Measurements from ENCODE around the gene SMARCA4.

The SMARCA4 gene

DNA sequence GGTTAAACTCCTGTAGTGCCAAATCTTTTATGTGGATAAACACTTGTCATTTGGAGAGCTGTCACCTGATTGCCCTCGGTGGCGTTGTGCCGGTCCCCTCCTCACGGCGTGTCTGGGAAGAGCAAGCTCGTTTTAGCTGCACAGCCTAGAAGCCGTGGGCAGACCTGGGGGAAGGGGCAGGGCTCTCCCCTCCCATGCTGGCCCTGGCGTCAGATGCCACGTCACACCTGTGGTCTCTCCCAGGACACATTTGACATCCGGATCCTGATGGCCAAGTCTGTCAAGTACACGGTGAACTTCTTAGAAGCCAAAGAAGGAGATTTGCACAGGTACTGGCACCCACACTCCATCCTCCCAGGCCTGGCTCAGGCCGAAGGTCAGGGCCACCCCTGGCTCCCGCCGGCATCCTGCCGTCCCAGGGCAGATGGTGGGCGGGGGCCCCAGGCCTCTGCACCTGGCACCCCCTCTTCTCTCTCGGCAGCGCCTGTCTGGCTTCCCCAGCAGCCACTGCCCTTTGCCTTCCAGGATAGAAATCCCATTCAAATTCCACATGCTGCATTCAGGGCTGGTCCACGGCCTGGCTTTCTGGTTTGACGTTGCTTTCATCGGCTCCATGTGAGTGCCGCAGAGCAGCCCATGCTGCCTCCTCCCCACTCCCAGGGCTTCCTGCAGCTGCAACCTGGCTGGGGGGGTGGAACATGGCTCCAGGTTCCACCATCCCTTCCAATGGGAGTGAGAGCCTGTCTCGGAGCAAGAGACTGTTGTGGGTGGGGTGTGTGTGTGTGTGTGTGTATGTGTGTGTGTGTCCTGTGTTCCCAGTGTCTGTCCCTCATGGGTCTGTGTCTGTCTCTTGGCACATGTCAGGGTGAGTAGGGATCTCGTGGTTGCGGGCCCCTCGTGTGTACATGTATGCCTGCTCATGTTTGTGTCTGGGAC, 41.2 kb upstream of the SMARCA4 start:
- H2AK5ac ChIP-seq (ENCODE audit: low read depth, low read length): no peak overlapping the region
- H3K14ac ChIP-seq (ENCODE audit: low read length): no peak overlapping the region

DNA sequence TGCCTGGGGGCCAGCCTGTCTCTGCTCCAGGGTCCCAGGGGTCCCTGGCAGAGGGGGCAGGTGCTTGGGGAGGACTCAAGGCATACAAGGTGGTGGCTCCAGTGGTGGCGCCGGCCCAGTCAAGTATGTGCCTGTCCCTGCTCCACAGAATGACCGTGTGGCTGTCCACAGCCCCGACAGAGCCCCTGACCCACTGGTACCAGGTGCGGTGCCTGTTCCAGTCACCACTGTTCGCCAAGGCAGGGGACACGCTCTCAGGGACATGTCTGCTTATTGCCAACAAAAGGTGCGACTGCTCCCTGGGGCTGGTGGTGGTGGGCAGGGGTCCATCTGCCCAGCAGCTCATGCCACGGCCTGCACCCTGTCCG, 40.6 kb upstream of the SMARCA4 start:
- H3K4me3 ChIP-seq (ENCODE audit: low read length in 2 of 2): no peak overlapping the region
- peaks cover 10% of the 10 kb centered on the region for H3K79me1 ChIP-seq (ENCODE audit: low read depth, low read length)
- peaks cover 44 to 93% of the 10 kb centered on the region in 2 donors for H3K36me3 ChIP-seq (replicated peaks in 1 of 2; ENCODE audit: control insufficient read depth in 2 of 2, insufficient read depth in 2 of 2, low read length in 2 of 2)
- no peaks in the 10 kb centered on the region for H3K9me3 ChIP-seq (replicated peaks in 1 of 2; ENCODE audit: control insufficient read depth in 2 of 2, insufficient read depth in 1 of 2, low read depth in 1 of 2, low read length in 2 of 2)
- H2BK120ac ChIP-seq (ENCODE audit: low read depth, low read length): no peak overlapping the region
- H2AK5ac ChIP-seq (ENCODE audit: low read depth, low read length): no peak overlapping the region
- no peaks in the 10 kb centered on the region for H3K4me1 ChIP-seq (ENCODE audit: control insufficient read depth in 2 of 2, insufficient read depth in 1 of 2, low read depth in 1 of 2, low read length in 2 of 2)
- H4K8ac ChIP-seq (ENCODE audit: low read depth, low read length): peak overlapping the region; percentile 29
- no peak overlapping the region for H2BK5ac ChIP-seq (ENCODE audit: low read length)
- no peak overlapping the region for H3K4me2 ChIP-seq (ENCODE audit: insufficient read depth, low read length, poor library complexity, severe bottlenecking)
- no peak overlapping the region for H3K18ac ChIP-seq (ENCODE audit: low read length)
- H3K14ac ChIP-seq (ENCODE audit: low read length): no peak overlapping the region
- peak overlapping the region; percentile 85 for H3K23ac ChIP-seq (ENCODE audit: low read depth, low read length, poor library complexity)
- no peak overlapping the region for H2BK12ac ChIP-seq (ENCODE audit: low read length)
- H3K27me3 ChIP-seq (ENCODE audit: control insufficient read depth in 3 of 3, insufficient read depth in 3 of 3, low read depth in 1 of 3, low read length in 3 of 3): no peaks in the 10 kb centered on the region
- H2BK15ac ChIP-seq (ENCODE audit: low read length): no peak overlapping the region
- no peak overlapping the region for H3K4ac ChIP-seq (ENCODE audit: low read length)
- WGBS, 2 donors (ENCODE audit: extremely low coverage in 2 of 2, insufficient read length in 2 of 2, insufficient replicate concordance in 1 of 2): no CpG with 5 or more reads among the region's 10 CpGs
- no peak overlapping the region for H3K27ac ChIP-seq (replicated peaks; ENCODE audit: low read length)
- H2AFZ ChIP-seq (ENCODE audit: low read length): no peak overlapping the region
- no peak for DNase-seq (ENCODE audit: low spot score)
- no peak overlapping the region for H4K91ac ChIP-seq (ENCODE audit: low read depth, low read length, poor library complexity)
- H3K9ac ChIP-seq (ENCODE audit: low read depth, low read length, poor library complexity): peak overlapping the region; percentile 53

More for the DNA sequence above, 41.2 kb upstream of the SMARCA4 start:
- peak overlapping the region; percentile 9 for H3K9ac ChIP-seq (ENCODE audit: low read depth, low read length, poor library complexity)
- peaks cover 48 to 93% of the 10 kb centered on the region in 2 donors for H3K36me3 ChIP-seq (replicated peaks in 1 of 2; ENCODE audit: control insufficient read depth in 2 of 2, insufficient read depth in 2 of 2, low read length in 2 of 2)
- no peak overlapping the region for H2AFZ ChIP-seq (ENCODE audit: low read length)
- H3K27me3 ChIP-seq (ENCODE audit: control insufficient read depth in 3 of 3, insufficient read depth in 3 of 3, low read depth in 1 of 3, low read length in 3 of 3): no peaks in the 10 kb centered on the region
- H4K8ac ChIP-seq (ENCODE audit: low read depth, low read length): peak overlapping the region; percentile 29
- no peak overlapping the region for H3K4me3 ChIP-seq (ENCODE audit: low read length in 2 of 2)
- no peak overlapping the region for H3K27ac ChIP-seq (replicated peaks; ENCODE audit: low read length)
- no peak overlapping the region for H4K91ac ChIP-seq (ENCODE audit: low read depth, low read length, poor library complexity)
- H2BK5ac ChIP-seq (ENCODE audit: low read length): no peak overlapping the region
- peak overlapping the region; percentile 85 for H3K23ac ChIP-seq (ENCODE audit: low read depth, low read length, poor library complexity)
- H2BK12ac ChIP-seq (ENCODE audit: low read length): no peak overlapping the region
- H3K79me1 ChIP-seq (ENCODE audit: low read depth, low read length): peaks cover 10% of the 10 kb centered on the region
- no peak for DNase-seq (ENCODE audit: low spot score)
- no peaks in the 10 kb centered on the region for H3K4me1 ChIP-seq (ENCODE audit: control insufficient read depth in 2 of 2, insufficient read depth in 1 of 2, low read depth in 1 of 2, low read length in 2 of 2)
- no peak overlapping the region for H3K4ac ChIP-seq (ENCODE audit: low read length)
- H3K9me3 ChIP-seq (replicated peaks in 1 of 2; ENCODE audit: control insufficient read depth in 2 of 2, insufficient read depth in 1 of 2, low read depth in 1 of 2, low read length in 2 of 2): no peaks in the 10 kb centered on the region
- no peak overlapping the region for H3K4me2 ChIP-seq (ENCODE audit: insufficient read depth, low read length, poor library complexity, severe bottlenecking)
- H2BK120ac ChIP-seq (ENCODE audit: low read depth, low read length): no peak overlapping the region
- no peak overlapping the region for H3K18ac ChIP-seq (ENCODE audit: low read length)
- no CpG with 5 or more reads among the region's 26 CpGs for WGBS, 2 donors (ENCODE audit: extremely low coverage in 2 of 2, insufficient read length in 2 of 2, insufficient replicate concordance in 1 of 2)
- H2BK15ac ChIP-seq (ENCODE audit: low read length): no peak overlapping the region

DNA sequence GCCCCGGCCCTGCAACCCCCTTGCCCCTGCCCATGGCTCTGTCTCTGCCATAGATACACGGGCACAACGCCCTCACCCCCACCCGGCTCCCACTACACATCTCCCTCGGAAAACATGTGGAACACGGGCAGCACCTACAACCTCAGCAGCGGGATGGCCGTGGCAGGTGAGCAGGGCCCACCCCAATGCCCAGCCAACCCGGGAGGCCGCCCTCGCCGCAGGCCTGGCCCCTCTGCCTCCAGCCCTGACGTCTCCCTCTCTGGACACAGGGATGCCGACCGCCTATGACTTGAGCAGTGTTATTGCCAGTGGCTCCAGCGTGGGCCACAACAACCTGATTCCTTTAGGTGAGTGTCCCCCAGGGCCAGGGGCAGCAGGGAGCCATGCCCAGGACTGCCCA, 40.0 kb upstream of the SMARCA4 start:
- H3K36me3 ChIP-seq (replicated peaks in 1 of 2; ENCODE audit: control insufficient read depth in 2 of 2, insufficient read depth in 2 of 2, low read length in 2 of 2): peaks cover 44 to 92% of the 10 kb centered on the region in 2 donors
- H2AFZ ChIP-seq (ENCODE audit: low read length): no peak overlapping the region

DNA sequence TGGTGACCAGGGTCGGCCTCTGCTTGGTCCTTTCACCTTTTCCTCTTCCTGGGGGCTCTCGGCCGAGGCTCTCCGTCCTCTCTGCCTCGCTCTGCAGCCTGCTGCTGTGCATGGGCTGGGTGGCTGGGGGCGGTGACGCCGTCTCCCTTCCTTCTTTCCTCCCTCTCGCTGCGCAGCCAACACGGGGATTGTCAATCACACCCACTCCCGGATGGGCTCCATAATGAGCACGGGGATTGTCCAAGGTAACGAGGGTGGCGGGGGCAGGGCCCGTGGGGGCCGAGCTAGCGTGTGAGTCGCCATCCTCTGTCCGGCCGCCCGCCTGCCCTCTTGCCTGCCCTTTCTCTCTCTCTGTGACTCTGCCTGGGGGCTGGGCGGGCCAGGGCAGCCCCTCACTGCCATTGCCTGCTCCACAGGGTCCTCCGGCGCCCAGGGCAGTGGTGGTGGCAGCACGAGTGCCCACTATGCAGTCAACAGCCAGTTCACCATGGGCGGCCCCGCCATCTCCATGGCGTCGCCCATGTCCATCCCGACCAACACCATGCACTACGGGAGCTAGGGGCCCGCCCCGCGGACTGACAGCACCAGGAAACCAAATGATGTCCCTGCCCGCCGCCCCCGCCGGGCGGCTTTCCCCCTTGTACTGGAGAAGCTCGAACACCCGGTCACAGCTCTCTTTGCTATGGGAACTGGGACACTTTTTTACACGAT, 39.5 kb upstream of the SMARCA4 start:
- H2BK12ac ChIP-seq (ENCODE audit: low read length): no peak overlapping the region
- H3K4me1 ChIP-seq (ENCODE audit: control insufficient read depth in 2 of 2, insufficient read depth in 1 of 2, low read depth in 1 of 2, low read length in 2 of 2): no peaks in the 10 kb centered on the region
- WGBS, 2 donors (ENCODE audit: extremely low coverage in 2 of 2, insufficient read length in 2 of 2, insufficient replicate concordance in 1 of 2): no CpG with 5 or more reads among the region's 43 CpGs
- H3K4me2 ChIP-seq (ENCODE audit: insufficient read depth, low read length, poor library complexity, severe bottlenecking): no peak overlapping the region
- H3K14ac ChIP-seq (ENCODE audit: low read length): peak overlapping the region; percentile 21
- no peaks in the 10 kb centered on the region for H3K9me3 ChIP-seq (replicated peaks in 1 of 2; ENCODE audit: control insufficient read depth in 2 of 2, insufficient read depth in 1 of 2, low read depth in 1 of 2, low read length in 2 of 2)
- no peak for DNase-seq (ENCODE audit: low spot score)
- no peak overlapping the region for H2AFZ ChIP-seq (ENCODE audit: low read length)
- H4K91ac ChIP-seq (ENCODE audit: low read depth, low read length, poor library complexity): no peak overlapping the region
- peaks cover 40 to 86% of the 10 kb centered on the region in 2 donors for H3K36me3 ChIP-seq (replicated peaks in 1 of 2; ENCODE audit: control insufficient read depth in 2 of 2, insufficient read depth in 2 of 2, low read length in 2 of 2)
- H3K9ac ChIP-seq (ENCODE audit: low read depth, low read length, poor library complexity): peak overlapping the region; percentile 21
- H3K27ac ChIP-seq (replicated peaks; ENCODE audit: low read length): no peak overlapping the region
- no peak overlapping the region for H2BK120ac ChIP-seq (ENCODE audit: low read depth, low read length)
- no peak overlapping the region for H3K4ac ChIP-seq (ENCODE audit: low read length)
- H4K8ac ChIP-seq (ENCODE audit: low read depth, low read length): no peak overlapping the region
- H3K23ac ChIP-seq (ENCODE audit: low read depth, low read length, poor library complexity): peak overlapping the region; percentile 89
- no peaks in the 10 kb centered on the region for H3K27me3 ChIP-seq (ENCODE audit: control insufficient read depth in 3 of 3, insufficient read depth in 3 of 3, low read depth in 1 of 3, low read length in 3 of 3)
- no peak overlapping the region for H3K4me3 ChIP-seq (ENCODE audit: low read length in 2 of 2)
- H3K79me1 ChIP-seq (ENCODE audit: low read depth, low read length): peaks cover 7% of the 10 kb centered on the region
- no peak overlapping the region for H2AK5ac ChIP-seq (ENCODE audit: low read depth, low read length)
- no peak overlapping the region for H3K18ac ChIP-seq (ENCODE audit: low read length)
- no peak overlapping the region for H2BK15ac ChIP-seq (ENCODE audit: low read length)
- peak overlapping the region; percentile 24 for H2BK5ac ChIP-seq (ENCODE audit: low read length)

More for the DNA sequence above, 40.0 kb upstream of the SMARCA4 start:
- Histone ChIP-seq H3K18ac (ENCODE audit: low read length) (no peak overlapping the region), H2BK15ac (ENCODE audit: low read length) (no peak overlapping the region), H3K9ac (ENCODE audit: low read depth, low read length, poor library complexity) (peak overlapping the region; percentile 53), H2BK5ac (ENCODE audit: low read length) (no peak overlapping the region), H2BK12ac (ENCODE audit: low read length) (no peak overlapping the region), H3K4me1 (ENCODE audit: control insufficient read depth in 2 of 2, insufficient read depth in 1 of 2, low read depth in 1 of 2, low read length in 2 of 2) (no peaks in the 10 kb centered on the region), H4K8ac (ENCODE audit: low read depth, low read length) (no peak overlapping the region), H3K9me3 (replicated peaks in 1 of 2; ENCODE audit: control insufficient read depth in 2 of 2, insufficient read depth in 1 of 2, low read depth in 1 of 2, low read length in 2 of 2) (no peaks in the 10 kb centered on the region), H2AK5ac (ENCODE audit: low read depth, low read length) (no peak overlapping the region), H3K27ac (replicated peaks; ENCODE audit: low read length) (no peak overlapping the region), H3K27me3 (ENCODE audit: control insufficient read depth in 3 of 3, insufficient read depth in 3 of 3, low read depth in 1 of 3, low read length in 3 of 3) (no peaks in the 10 kb centered on the region), H2BK120ac (ENCODE audit: low read depth, low read length) (no peak overlapping the region), H3K79me1 (ENCODE audit: low read depth, low read length) (peaks cover 7% of the 10 kb centered on the region), H3K4ac (ENCODE audit: low read length) (no peak overlapping the region), H4K91ac (ENCODE audit: low read depth, low read length, poor library complexity) (no peak overlapping the region), H3K14ac (ENCODE audit: low read length) (no peak overlapping the region), H3K4me3 (ENCODE audit: low read length in 2 of 2) (no peak overlapping the region), H3K4me2 (ENCODE audit: insufficient read depth, low read length, poor library complexity, severe bottlenecking) (no peak overlapping the region), H3K23ac (ENCODE audit: low read depth, low read length, poor library complexity) (peak overlapping the region; percentile 85)
- WGBS, 2 donors (ENCODE audit: extremely low coverage in 2 of 2, insufficient read length in 2 of 2, insufficient replicate concordance in 1 of 2): no CpG with 5 or more reads among the region's 16 CpGs
- DNase-seq (ENCODE audit: low spot score): no peak

Data from neuronal stem cell (in vitro differentiated cells).